Non-pigmented ciliary epithelial cell (primary cell): ENCODE results near the gene POC1A.
"Not testable (repeated sequence)": the region's sequence is repeated elsewhere in the genome, so short reads cannot be mapped to it uniquely, and the experiment has no call there.

Experiments
- DNase-seq: peaks from one replicate; pipeline ENCODE4 v3.0.0-alpha.2; 2010; ENCODE audit warnings: low read depth

POC1A gene

GRCh38 chr3:52183786-52184445 is 29.7 kb upstream of the POC1A start:
- no peak for DNase-seq

GRCh38 chr3:52182691-52183090 is 28.5 kb upstream of the POC1A start:
- no peak for DNase-seq

- no peak for DNase-seq
These were observed 28.0 kb upstream of the POC1A start for GRCh38 chr3:52182196-52182595.

- no peak for DNase-seq
These were observed 27.3 kb upstream of the POC1A start for GRCh38 chr3:52181543-52181942.

GRCh38 chr3:52178537-52178936 is 24.3 kb upstream of the POC1A start:
- DNase-seq = no peak

GRCh38 chr3:52178126-52178525 is 23.9 kb upstream of the POC1A start:
- not testable (repeated sequence) for DNase-seq

- DNase-seq = no peak
These were observed 23.4 kb upstream of the POC1A start for GRCh38 chr3:52177701-52178042.

- DNase-seq = no peak
These were observed 22.9 kb upstream of the POC1A start for GRCh38 chr3:52176951-52177700.

- no peak for DNase-seq
These were observed 22.0 kb upstream of the POC1A start for GRCh38 chr3:52176180-52176752.

GRCh38 chr3:52175416-52176179 is 21.4 kb upstream of the POC1A start:
- no peak for DNase-seq

- DNase-seq = no peak
These were observed 20.7 kb upstream of the POC1A start for GRCh38 chr3:52174896-52175295.

GRCh38 chr3:52173101-52173500 is 18.9 kb upstream of the POC1A start:
- DNase-seq = no peak

GRCh38 chr3:52172262-52172757 is 18.1 kb upstream of the POC1A start:
- no peak for DNase-seq

- peak; percentile 18 for DNase-seq
These were observed 17.5 kb upstream of the POC1A start for GRCh38 chr3:52171514-52172261.

- DNase-seq = not testable (repeated sequence)
These were observed 16.0 kb upstream of the POC1A start for GRCh38 chr3:52170217-52170616.

GRCh38 chr3:52167240-52167639 is 13.0 kb upstream of the POC1A start:
- no peak for DNase-seq

GRCh38 chr3:52162250-52162872 is 8.1 kb upstream of the POC1A start:
- no peak for DNase-seq

GRCh38 chr3:52159503-52159902 is 5.3 kb upstream of the POC1A start:
- no peak for DNase-seq

GRCh38 chr3:52155912-52156311 is 1.7 kb upstream of the POC1A start:
- no peak for DNase-seq

- no peak for DNase-seq
These were observed 680 bp downstream of the POC1A start for GRCh38 chr3:52153389-52154096.

GRCh38 chr3:52151991-52152390 is 2.2 kb downstream of the POC1A start:
- not testable (repeated sequence) for DNase-seq
